GM18870 (cell line): ENCODE results near the gene DRD5.

Experiments used
- ATAC-seq: cut with Tn5 transposase; IDR thresholded peaks from one replicate; pipeline ENCODE4 v1.9.1; 2021; ENCODE audit warnings: moderate library complexity; ENCODE audit not compliant: unreplicated experiment

Gene DRD5

GRCh38 chr4:9812501-9813340 is 31.3 kb downstream of the DRD5 start:
- ATAC-seq: peak; percentile 95

DNA sequence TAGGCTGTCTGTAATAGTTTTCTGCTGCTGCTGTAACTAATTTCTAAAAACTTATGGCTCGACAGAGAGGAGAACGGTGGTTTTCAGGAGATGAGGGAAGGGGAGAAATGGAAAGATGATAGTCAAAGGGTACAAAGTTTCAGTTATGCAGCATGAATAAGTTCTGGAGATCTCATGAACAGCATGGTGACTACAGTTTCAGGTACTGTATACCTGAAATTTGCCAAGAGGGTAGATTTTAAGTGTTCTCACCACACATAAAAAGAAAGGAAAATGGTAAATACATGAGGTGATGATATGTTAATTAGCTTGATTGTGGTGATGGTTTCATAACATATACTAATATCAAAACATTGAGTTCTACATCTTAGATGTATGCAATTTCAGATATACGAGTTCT is 34.9 kb downstream of the DRD5 start:
- ATAC-seq: no peak

GRCh38 chr4:9820343-9820742 is 38.9 kb downstream of the DRD5 start:
- no peak for ATAC-seq

DNA sequence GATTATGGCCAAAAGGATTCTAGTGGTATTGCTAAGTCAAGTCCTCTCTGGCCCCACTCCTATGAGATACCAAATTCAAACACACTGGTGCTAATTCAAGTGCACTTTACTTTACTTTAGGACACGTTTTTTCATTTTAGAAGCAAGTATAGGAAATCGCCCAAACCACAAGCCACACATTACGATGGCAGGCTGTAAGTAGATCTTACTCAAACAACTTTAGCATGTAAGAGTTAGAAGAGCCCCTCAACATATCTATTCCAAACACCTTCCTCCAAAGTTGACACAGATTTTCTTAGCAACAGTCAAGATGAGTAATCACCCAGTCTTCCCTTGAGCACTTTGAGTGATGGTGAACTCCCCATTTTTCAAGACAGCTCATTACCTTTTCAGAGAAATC is 43.6 kb downstream of the DRD5 start:
- ATAC-seq: peak; percentile 73

DNA sequence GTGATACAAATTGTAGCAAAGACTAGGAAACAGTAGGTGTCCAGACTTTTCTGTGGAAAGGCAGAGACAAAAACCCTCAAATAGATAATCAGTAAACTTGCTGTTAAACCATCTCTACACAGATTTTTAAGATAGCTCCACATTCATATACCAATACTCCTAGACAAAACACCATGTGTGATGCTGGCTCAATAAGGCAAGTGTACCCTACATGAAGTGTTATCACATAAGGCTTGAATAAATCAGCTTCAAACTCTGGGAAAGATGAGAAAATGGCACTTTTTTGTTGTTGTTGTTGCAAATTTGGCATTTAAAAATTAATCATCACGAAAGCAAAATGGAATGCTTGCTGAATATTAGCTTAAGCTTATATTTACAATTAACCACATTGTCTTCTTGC is 45.1 kb downstream of the DRD5 start:
- no peak for ATAC-seq

DNA sequence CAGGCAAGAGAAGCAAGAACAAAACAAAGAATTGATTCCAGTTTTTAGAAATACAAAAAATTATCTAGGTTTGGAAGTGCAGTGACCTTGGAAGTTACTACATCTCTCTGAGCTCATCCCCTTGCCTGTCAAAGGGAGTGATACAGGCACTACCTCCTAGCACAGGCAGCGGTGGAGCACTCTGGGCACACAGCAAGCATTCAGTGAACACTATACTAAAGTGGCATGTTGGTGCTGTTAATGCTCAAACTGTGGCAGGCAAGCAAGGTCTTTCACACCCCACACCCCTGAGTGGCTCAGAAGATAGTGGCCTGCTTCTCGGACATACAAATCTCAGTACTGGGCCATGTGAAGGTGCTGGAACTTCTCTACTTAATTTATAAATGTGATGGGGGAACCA is 51.2 kb downstream of the DRD5 start:
- no peak for ATAC-seq

DNA sequence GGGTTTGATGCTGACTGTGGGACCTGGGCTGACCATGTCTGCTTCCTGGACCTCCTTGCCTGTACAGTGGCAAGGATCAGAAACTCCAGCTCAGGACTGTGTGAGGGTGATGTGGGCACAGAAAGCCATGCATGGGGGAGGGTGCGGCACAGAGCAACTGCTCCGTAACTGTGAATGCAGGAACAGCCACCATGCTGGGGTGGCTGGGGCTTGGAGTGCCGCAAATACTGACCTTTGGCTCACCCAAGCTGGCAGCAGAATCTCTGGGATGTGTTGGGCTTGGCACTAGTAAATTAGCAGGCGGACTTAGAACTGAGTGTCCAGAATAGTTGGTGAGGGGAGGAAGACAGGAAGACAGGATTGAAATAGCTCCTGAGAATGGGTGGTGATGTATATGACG is 52.0 kb downstream of the DRD5 start:
- no peak for ATAC-seq
